Astrocyte (in vitro differentiated cells and primary cell): ENCODE results near the gene C19orf47. TPM values are rescaled to one million over a fixed set of nuclear protein-coding genes. Genes with fewer than 3 reads are reported as not detected.

Experiments
- DNase-seq: peaks from one replicate; pipeline ENCODE4 v3.0.0-alpha.2; 2010; ENCODE audit warnings: low read depth
- FAIRE-seq: peaks from 2 replicates; lab custom pipeline; 2011; peaks lifted over from hg19 to GRCh38; lab: Jason Lieb, UNC
- H2AFZ ChIP-seq: 2 replicates; pipeline ENCODE4 v1.6.0; 2012; ENCODE audit warnings: low read depth, low read length, inconsistent platforms
- H3K27ac ChIP-seq: 2 replicates; pipeline ENCODE4 v1.5.1; 2011; ENCODE audit warnings: low read depth, low read length, inconsistent platforms
- H3K27me3 ChIP-seq: 2 replicates; pipeline ENCODE4 v1.6.0; 2011; ENCODE audit warnings: low read length, inconsistent platforms; ENCODE audit not compliant: insufficient read depth
- H3K36me3 ChIP-seq: 2 replicates; pipeline ENCODE4 v1.5.1; 2011; ENCODE audit warnings: low read length, inconsistent platforms; ENCODE audit not compliant: insufficient read depth
- H3K4me1 ChIP-seq: 2 replicates; pipeline ENCODE4 v1.5.1; 2011; ENCODE audit warnings: low read length, inconsistent platforms; ENCODE audit not compliant: insufficient read depth
- H3K4me2 ChIP-seq: 2 replicates; pipeline ENCODE4 v1.6.0; 2012; ENCODE audit warnings: low read length, inconsistent platforms
- H3K4me3 ChIP-seq: 2 replicates; pipeline ENCODE4 v1.5.1; 2011; ENCODE audit warnings: low read depth, mild to moderate bottlenecking, low read length, inconsistent platforms; ENCODE audit not compliant: insufficient read depth
- H3K79me2 ChIP-seq: 2 replicates; pipeline ENCODE4 v1.6.0; 2012; ENCODE audit warnings: mild to moderate bottlenecking, low read length, inconsistent platforms; ENCODE audit not compliant: insufficient read depth
- H3K9ac ChIP-seq: 2 replicates; pipeline ENCODE4 v1.6.0; 2012; ENCODE audit warnings: mild to moderate bottlenecking, low read length, inconsistent platforms
- H3K9me3 ChIP-seq: 2 replicates; pipeline ENCODE4 v1.5.1; 2012; ENCODE audit warnings: low read depth, mild to moderate bottlenecking, low read length, inconsistent platforms; ENCODE audit not compliant: insufficient read depth
- H4K20me1 ChIP-seq: 2 replicates; pipeline ENCODE4 v1.6.0; 2012; ENCODE audit warnings: low read length, inconsistent platforms; ENCODE audit not compliant: insufficient read depth
- H3K27ac Mint-ChIP-seq: one replicate; pipeline ENCODE4 v1.8.0; 2021; ENCODE audit warnings: mild to moderate bottlenecking, mixed read lengths; ENCODE audit not compliant: unreplicated experiment
- H3K27me3 Mint-ChIP-seq: one replicate; pipeline ENCODE4 v1.8.0; 2021; ENCODE audit warnings: low read depth, mixed read lengths; ENCODE audit not compliant: unreplicated experiment
- H3K36me3 Mint-ChIP-seq: one replicate; pipeline ENCODE4 v1.8.0; 2021; ENCODE audit warnings: low read depth, mixed read lengths; ENCODE audit not compliant: unreplicated experiment
- H3K4me1 Mint-ChIP-seq: one replicate; pipeline ENCODE4 v1.8.0; 2021; ENCODE audit warnings: low read depth, mixed read lengths; ENCODE audit not compliant: unreplicated experiment
- H3K4me3 Mint-ChIP-seq: one replicate; pipeline ENCODE4 v1.8.0; 2021; ENCODE audit warnings: mild to moderate bottlenecking, moderate library complexity, mixed read lengths; ENCODE audit not compliant: unreplicated experiment
- H3K9me3 Mint-ChIP-seq: one replicate; pipeline ENCODE4 v1.8.0; 2021; ENCODE audit warnings: mild to moderate bottlenecking, mixed read lengths; ENCODE audit not compliant: unreplicated experiment
- EZH2 ChIP-seq: IDR thresholded peaks from 2 replicates; pipeline ENCODE4 v1.6.1; 2012; ENCODE audit warnings: mild to moderate bottlenecking, low read length, inconsistent platforms; ENCODE audit not compliant: insufficient read depth
- total RNA-seq: library from RNA; stranded (reverse); gene quantifications from 2 replicates; pipeline ENCODE4 v1.2.1, GENCODE V29; 2021
- TF ChIP-seq, protein P1 (sequence below): IDR thresholded peaks from 2 replicates; pipeline ENCODE4 v1.5.1; 2011; ENCODE audit warnings: low read depth, mild to moderate bottlenecking, inconsistent platforms, low read length, moderate library complexity; ENCODE audit not compliant: insufficient read depth

The C19orf47 gene
- total RNA-seq, 1 donor from 2014 or later: 20.6 TPM

DNA sequence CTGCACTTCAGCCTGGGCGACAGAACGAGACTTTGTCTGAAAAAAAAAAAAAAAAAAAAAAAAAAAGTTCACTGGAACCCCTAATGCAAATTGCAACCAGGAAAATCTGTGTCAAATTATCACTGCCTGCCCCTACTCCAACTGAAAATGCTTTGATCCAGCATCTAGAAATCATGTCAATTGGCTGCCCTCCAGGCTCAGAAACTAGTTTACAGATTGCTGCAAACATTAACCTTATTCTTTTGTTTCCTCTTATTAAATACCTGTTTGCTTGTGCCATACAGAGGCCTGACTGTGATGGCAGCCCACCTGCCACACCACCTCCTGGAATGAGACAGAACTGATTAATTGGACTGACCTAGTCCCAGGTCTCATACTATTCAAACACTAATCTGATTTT lies 44.4 kb downstream of the C19orf47 start:
- no peaks in the 10 kb centered on the region for H3K4me1 ChIP-seq
- no peaks in the 10 kb centered on the region for H3K9me3 ChIP-seq
- no peaks in the 10 kb centered on the region for H3K9me3 Mint-ChIP-seq
- peaks cover 8% of the 10 kb centered on the region for H3K4me1 Mint-ChIP-seq
- no peak for TF ChIP-seq EZH2
- TF ChIP-seq, protein P1, sequence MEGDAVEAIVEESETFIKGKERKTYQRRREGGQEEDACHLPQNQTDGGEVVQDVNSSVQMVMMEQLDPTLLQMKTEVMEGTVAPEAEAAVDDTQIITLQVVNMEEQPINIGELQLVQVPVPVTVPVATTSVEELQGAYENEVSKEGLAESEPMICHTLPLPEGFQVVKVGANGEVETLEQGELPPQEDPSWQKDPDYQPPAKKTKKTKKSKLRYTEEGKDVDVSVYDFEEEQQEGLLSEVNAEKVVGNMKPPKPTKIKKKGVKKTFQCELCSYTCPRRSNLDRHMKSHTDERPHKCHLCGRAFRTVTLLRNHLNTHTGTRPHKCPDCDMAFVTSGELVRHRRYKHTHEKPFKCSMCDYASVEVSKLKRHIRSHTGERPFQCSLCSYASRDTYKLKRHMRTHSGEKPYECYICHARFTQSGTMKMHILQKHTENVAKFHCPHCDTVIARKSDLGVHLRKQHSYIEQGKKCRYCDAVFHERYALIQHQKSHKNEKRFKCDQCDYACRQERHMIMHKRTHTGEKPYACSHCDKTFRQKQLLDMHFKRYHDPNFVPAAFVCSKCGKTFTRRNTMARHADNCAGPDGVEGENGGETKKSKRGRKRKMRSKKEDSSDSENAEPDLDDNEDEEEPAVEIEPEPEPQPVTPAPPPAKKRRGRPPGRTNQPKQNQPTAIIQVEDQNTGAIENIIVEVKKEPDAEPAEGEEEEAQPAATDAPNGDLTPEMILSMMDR: no peak
- H3K27ac Mint-ChIP-seq: no peak overlapping the region
- H4K20me1 ChIP-seq: no peaks in the 10 kb centered on the region
- no peak overlapping the region for H3K4me2 ChIP-seq
- no peak overlapping the region for H3K9ac ChIP-seq
- H3K27ac ChIP-seq: no peak overlapping the region
- no peak overlapping the region for H2AFZ ChIP-seq
- H3K36me3 Mint-ChIP-seq: no peaks in the 10 kb centered on the region
- H3K27me3 Mint-ChIP-seq: no peaks in the 10 kb centered on the region
- H3K4me3 Mint-ChIP-seq: no peak overlapping the region
- H3K27me3 ChIP-seq: no peaks in the 10 kb centered on the region
- no peak overlapping the region for H3K4me3 ChIP-seq
- H3K79me2 ChIP-seq: no peaks in the 10 kb centered on the region
- FAIRE-seq: no peak
- no peaks in the 10 kb centered on the region for H3K36me3 ChIP-seq
- no peak for DNase-seq

DNA sequence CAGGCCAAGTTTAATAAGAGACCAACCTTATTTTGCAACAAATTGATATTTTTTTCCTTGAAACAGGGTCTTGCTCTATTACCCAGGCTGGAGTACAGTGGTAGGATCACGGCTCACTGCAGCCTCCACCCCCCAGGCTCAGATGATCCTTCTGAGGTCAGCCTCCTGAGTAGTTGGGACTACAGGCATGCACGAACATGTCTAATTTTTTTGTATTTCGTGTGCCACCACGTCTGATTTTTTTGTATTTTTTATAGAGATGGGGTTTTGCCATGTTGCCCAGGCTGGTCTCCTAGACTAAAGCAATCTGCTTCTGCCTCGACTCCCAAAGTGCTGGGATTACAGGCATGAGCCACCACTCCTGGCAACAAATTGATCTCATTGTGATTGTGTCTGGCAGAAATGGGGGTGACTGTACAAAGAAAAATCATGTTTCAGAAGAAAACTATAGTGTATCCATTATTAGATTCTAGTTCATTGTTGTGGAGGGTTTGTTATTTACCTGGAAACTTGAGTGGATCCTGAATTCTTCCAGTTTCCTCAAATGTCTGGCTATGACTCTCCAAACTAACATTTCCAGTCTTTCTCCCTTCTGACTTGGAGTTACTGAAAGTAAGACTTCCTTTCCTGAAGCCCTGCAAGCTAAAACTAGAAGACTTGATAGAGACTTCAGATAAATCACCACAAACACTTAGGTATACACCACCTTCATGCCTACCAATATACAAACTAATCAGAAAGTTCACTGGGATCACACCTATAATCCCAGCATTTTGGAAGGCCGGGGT lies 45.8 kb downstream of the C19orf47 start:
- H3K27ac ChIP-seq: no peak overlapping the region
- TF ChIP-seq, protein P1: no peak
- no peak for TF ChIP-seq EZH2
- H3K36me3 ChIP-seq: no peaks in the 10 kb centered on the region
- H3K4me3 ChIP-seq: no peak overlapping the region
- Mint-ChIP-seq H3K36me3 (no peaks in the 10 kb centered on the region), H3K27ac (peak overlapping the region; percentile 80), H3K9me3 (no peaks in the 10 kb centered on the region), H3K27me3 (no peaks in the 10 kb centered on the region), H3K4me1 (peaks cover 8% of the 10 kb centered on the region), H3K4me3 (peak overlapping the region; percentile 20)
- DNase-seq (no peak), FAIRE-seq (no peak)
- H4K20me1 ChIP-seq: no peaks in the 10 kb centered on the region
- no peaks in the 10 kb centered on the region for H3K27me3 ChIP-seq
- H3K4me1 ChIP-seq: no peaks in the 10 kb centered on the region
- H3K9ac ChIP-seq: no peak overlapping the region
- H3K4me2 ChIP-seq: no peak overlapping the region
- no peaks in the 10 kb centered on the region for H3K9me3 ChIP-seq
- H2AFZ ChIP-seq: no peak overlapping the region
- no peaks in the 10 kb centered on the region for H3K79me2 ChIP-seq

DNA sequence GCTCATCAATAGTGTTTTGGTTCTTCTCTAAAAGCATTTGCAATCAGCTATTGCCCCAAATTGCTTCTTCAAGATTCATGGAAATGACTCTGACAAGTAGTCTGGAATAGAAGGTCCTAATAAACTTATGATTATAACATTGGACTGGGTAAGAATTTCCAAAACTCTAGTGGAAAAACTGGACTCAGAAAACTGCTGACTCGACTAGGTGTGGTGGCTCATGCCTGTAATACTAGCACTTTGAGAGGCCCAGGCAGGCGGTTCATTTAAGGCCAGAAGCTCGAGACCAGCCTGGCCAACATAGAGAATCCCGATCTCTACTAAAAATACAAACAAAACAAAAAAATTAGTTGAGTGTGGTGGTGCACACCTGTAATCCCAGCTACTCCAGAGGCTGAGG lies 47.5 kb downstream of the C19orf47 start:
- DNase-seq (no peak), FAIRE-seq (no peak)
- Histone ChIP-seq H3K4me3 (no peak overlapping the region), H3K36me3 (no peaks in the 10 kb centered on the region), H3K27me3 (no peaks in the 10 kb centered on the region), H2AFZ (no peak overlapping the region), H3K4me2 (no peak overlapping the region), H3K9me3 (no peaks in the 10 kb centered on the region), H3K27ac (no peak overlapping the region), H3K4me1 (no peaks in the 10 kb centered on the region), H3K79me2 (no peaks in the 10 kb centered on the region), H3K9ac (no peak overlapping the region), H4K20me1 (no peaks in the 10 kb centered on the region)
- TF ChIP-seq, protein P1: no peak
- no peak for TF ChIP-seq EZH2
- Mint-ChIP-seq H3K27ac (no peak overlapping the region), H3K4me1 (peaks cover 8% of the 10 kb centered on the region), H3K36me3 (no peaks in the 10 kb centered on the region), H3K27me3 (no peaks in the 10 kb centered on the region), H3K9me3 (no peaks in the 10 kb centered on the region), H3K4me3 (no peak overlapping the region)
